PC-3 (cell line): ENCODE measurements around the gene IFNG. TPM values are rescaled to one million over a fixed set of nuclear protein-coding genes. Genes with fewer than 3 reads are reported as not detected.

Experiments used
- ATAC-seq: fragments of 200-7000 bp; cut with Tn5 transposase; 2 replicates; pipeline ENCODE4 v1.9.1; 2020; ENCODE audit warnings: mild to moderate bottlenecking, moderate library complexity
- BruUV-seq: library from RNA; stranded (reverse); fragments of 400-500 nt; replicated peaks from 2 replicates; lab custom pipeline; 2021; lab: Mats Ljungman, UMichigan
- CTCF ChIA-PET: fragments of 300-600 bp; sonication (Branson Sonifier 250); formaldehyde crosslinking; loops from one replicate; lab custom pipeline; 2022; ENCODE audit warnings: antibody characterized with exemption; lab: Charles Lee
- POLR2A ChIA-PET: fragments of 300-600 bp; sonication (Branson Sonifier 250); formaldehyde crosslinking; loops from one replicate; lab custom pipeline; 2022; ENCODE audit warnings: antibody characterized with exemption; ENCODE audit not compliant: unreplicated experiment; lab: Charles Lee
- DNase-seq: peaks from one replicate; pipeline ENCODE4 v3.0.0-alpha.2; 2015
- H2AFZ ChIP-seq: fragments of 300-600 bp; sonication (generic); 2 replicates; pipeline ENCODE4 v1.6.0; 2016; ENCODE audit warnings: antibody characterized with exemption, low read length
- H3F3A ChIP-seq: fragments of 300-600 bp; sonication (generic); one replicate; pipeline ENCODE4 v1.6.0; 2017; ENCODE audit warnings: antibody characterized with exemption, low read length, control low read depth, mild to moderate bottlenecking; ENCODE audit not compliant: unreplicated experiment
- H3K27ac ChIP-seq: fragments of 300-600 bp; sonication (generic); 2 replicates; pipeline ENCODE4 v1.5.1; 2016; ENCODE audit warnings: mild to moderate bottlenecking, low read length
- H3K27me3 ChIP-seq: fragments of 300-600 bp; sonication (generic); 2 replicates; pipeline ENCODE4 v1.6.1; 2016; ENCODE audit warnings: low read length, mixed read lengths
- H3K36me3 ChIP-seq: fragments of 300-600 bp; sonication (generic); 2 replicates; pipeline ENCODE4 v1.6.1; 2016; ENCODE audit warnings: low read depth, mixed run types, low read length, mixed read lengths
- H3K4me1 ChIP-seq: fragments of 300-600 bp; sonication (generic); 2 replicates; pipeline ENCODE4 v1.5.1; 2016; ENCODE audit warnings: low read length; ENCODE audit not compliant: insufficient read depth
- H3K4me2 ChIP-seq: fragments of 300-600 bp; sonication (generic); 2 replicates; pipeline ENCODE4 v1.6.0; 2016; ENCODE audit warnings: low read length
- H3K4me3 ChIP-seq: fragments of 300-600 bp; sonication (generic); 2 replicates; pipeline ENCODE4 v1.5.1; 2016; ENCODE audit warnings: mild to moderate bottlenecking, low read length, mixed read lengths
- H3K79me2 ChIP-seq: fragments of 300-600 bp; sonication (generic); 2 replicates; pipeline ENCODE4 v1.6.1; 2017; ENCODE audit warnings: low read length, mixed read lengths
- H3K9ac ChIP-seq: fragments of 300-600 bp; sonication (generic); 2 replicates; pipeline ENCODE4 v1.6.0; 2016; ENCODE audit warnings: mild to moderate bottlenecking, low read length
- H3K9me2 ChIP-seq: fragments of 300-600 bp; sonication (generic); replicated peaks from 2 replicates; pipeline ENCODE4 v1.6.1; 2016; ENCODE audit warnings: mixed run types, low read length, mixed read lengths
- H3K9me3 ChIP-seq: fragments of 300-600 bp; sonication (generic); 2 replicates; pipeline ENCODE4 v1.6.1; 2016; ENCODE audit warnings: low read length, mixed read lengths
- H4K20me1 ChIP-seq: fragments of 300-600 bp; sonication (generic); 2 replicates; pipeline ENCODE4 v1.6.1; 2016; ENCODE audit warnings: low read length, mixed read lengths
- CTCF ChIP-seq: fragments of 300-600 bp; sonication (generic); conservative IDR thresholded peaks from 2 replicates; pipeline ENCODE4 v1.5.1; 2017; ENCODE audit warnings: antibody characterized with exemption, low read depth, mild to moderate bottlenecking, low read length
- EZH2 ChIP-seq: fragments of 300-600 bp; sonication (generic); IDR thresholded peaks from one replicate; pipeline ENCODE4 v1.6.1; 2017; ENCODE audit warnings: antibody characterized with exemption, mild to moderate bottlenecking, low read length; ENCODE audit not compliant: unreplicated experiment
- EZH2phosphoT487 ChIP-seq: fragments of 300-600 bp; sonication (generic); IDR thresholded peaks from 2 replicates; pipeline ENCODE4 v1.6.1; 2018; ENCODE audit warnings: mild to moderate bottlenecking, antibody characterized with exemption, low read length, borderline replicate concordance
- intact Hi-C: fragments of 100-400 bp; cut with micrococcal nuclease; formaldehyde crosslinking; loops from 2 replicates; pipeline ENCODE4 v1.9.0; 2023
- total RNA-seq: library from RNA; depleted of rRNA; stranded (reverse); fragments of >200 nt; gene quantifications from 2 replicates; pipeline ENCODE4 v1.2.3, GENCODE V29; 2014

The IFNG gene
- total RNA-seq, 1 experiment from 2014 or later = not detected

GRCh38 chr12:68157380-68157779, 2.2 kb downstream of the IFNG start:
- CTCF ChIA-PET = interaction anchor here (0.7 kb wide), 1 partner anchor 47 kb away, joined by 6 read pairs; no protein-coding TSS in a partner anchor
- Histone ChIP-seq H3K4me3 (no peak overlapping the region), H3F3A (no peaks in the 10 kb centered on the region), H3K79me2 (no peaks in the 10 kb centered on the region), H2AFZ (no peak overlapping the region), H4K20me1 (no peaks in the 10 kb centered on the region), H3K9me3 (no peaks in the 10 kb centered on the region), H3K27ac (no peak overlapping the region), H3K27me3 (peaks cover 56% of the 10 kb centered on the region), H3K9ac (no peak overlapping the region), H3K9me2 (no peaks in the 10 kb centered on the region), H3K4me1 (no peaks in the 10 kb centered on the region), H3K36me3 (no peaks in the 10 kb centered on the region), H3K4me2 (no peak overlapping the region)
- no TSS peak for BruUV-seq
- intact Hi-C loops = no loop called here
- DNase-seq (no peak), ATAC-seq (no peak)
- POLR2A ChIA-PET = no interaction called here
- TF ChIP-seq EZH2phosphoT487 = no peak
- TF ChIP-seq CTCF = no peak
- TF ChIP-seq EZH2 = no peak

GRCh38 chr12:68156636-68157035, 2.9 kb downstream of the IFNG start:
- intact Hi-C loops = no loop called here
- CTCF ChIA-PET = no interaction called here
- no peaks in the 10 kb centered on the region for H4K20me1 ChIP-seq
- H2AFZ ChIP-seq = no peak overlapping the region
- no peak overlapping the region for H3K4me2 ChIP-seq
- no peaks in the 10 kb centered on the region for H3K36me3 ChIP-seq
- POLR2A ChIA-PET = interaction anchor here (0.6 kb wide), 1 partner anchor 17 kb away, joined by 5 read pairs; no protein-coding TSS in a partner anchor
- H3K27ac ChIP-seq = no peak overlapping the region
- no peak for TF ChIP-seq EZH2phosphoT487
- H3K27me3 ChIP-seq = peaks cover 61% of the 10 kb centered on the region
- H3K9me3 ChIP-seq = no peaks in the 10 kb centered on the region
- ATAC-seq (no peak), DNase-seq (no peak)
- H3K4me3 ChIP-seq = no peak overlapping the region
- H3F3A ChIP-seq = no peaks in the 10 kb centered on the region
- BruUV-seq = no TSS peak
- no peaks in the 10 kb centered on the region for H3K79me2 ChIP-seq
- no peaks in the 10 kb centered on the region for H3K9me2 ChIP-seq
- H3K9ac ChIP-seq = no peak overlapping the region
- H3K4me1 ChIP-seq = no peaks in the 10 kb centered on the region

GRCh38 chr12:68154779-68155178, 4.8 kb downstream of the IFNG start:
- no peaks in the 10 kb centered on the region for H3K36me3 ChIP-seq
- H2AFZ ChIP-seq = no peak overlapping the region
- no peaks in the 10 kb centered on the region for H3K79me2 ChIP-seq
- no peaks in the 10 kb centered on the region for H4K20me1 ChIP-seq
- H3K4me1 ChIP-seq = no peaks in the 10 kb centered on the region
- POLR2A ChIA-PET = no interaction called here
- no peak for DNase-seq
- H3K4me2 ChIP-seq = no peak overlapping the region
- ATAC-seq = no peak
- no peak overlapping the region for H3K27ac ChIP-seq
- no peak for TF ChIP-seq CTCF
- TF ChIP-seq EZH2phosphoT487 = no peak
- TF ChIP-seq EZH2 = no peak
- H3K4me3 ChIP-seq = no peak overlapping the region
- intact Hi-C loops = no loop called here
- no peaks in the 10 kb centered on the region for H3K9me2 ChIP-seq
- H3K9ac ChIP-seq = no peak overlapping the region
- no peaks in the 10 kb centered on the region for H3K9me3 ChIP-seq
- H3F3A ChIP-seq = no peaks in the 10 kb centered on the region
- BruUV-seq = no TSS peak
- H3K27me3 ChIP-seq = peaks cover 73% of the 10 kb centered on the region
- CTCF ChIA-PET = no interaction called here
